ENCODE results near the gene ALG12. TPM values are rescaled to one million over a fixed set of nuclear protein-coding genes. Genes with fewer than 3 reads are reported as not detected.

The ALG12 gene
- total and polyA plus RNA-seq, 2 of the 13 experiments (the other 11 are each of a cell fraction or from before 2014, with no cell fraction given) = 7.8 to 15.8 TPM

- TF ChIP-seq ZBTB40 (IDR thresholded peaks at IDR 0.05) = no peak
- peak; percentile 61; the same call in 1 of the 2 replicates for TF ChIP-seq ZBTB40 (CRISPR knock-in tag; IDR thresholded peaks at IDR 0.05)
- TF ChIP-seq REXO4 (CRISPR knock-in tag; IDR thresholded peaks at IDR 0.05; ENCODE audit: borderline replicate concordance) = no peak
- 0 out of 2 replicates have a peak, but pooled peaks have one; percentile 31 for TF ChIP-seq KDM2A (CRISPR knock-in tag; IDR thresholded peaks at IDR 0.05; ENCODE audit: borderline replicate concordance, low read depth)
- TF ChIP-seq CTCF (CRISPR knock-in tag; IDR thresholded peaks at IDR 0.05) = peak; percentile 11; the same call in 1 of the 2 replicates
- TF ChIP-seq ZNF720 (CRISPR knock-in tag; IDR thresholded peaks at IDR 0.05) = no peak
- no peak for TF ChIP-seq SNRNP70 (IDR thresholded peaks at IDR 0.05; ENCODE audit: low read depth, low read length)
- TF ChIP-seq HOMEZ (CRISPR knock-in tag; IDR thresholded peaks at IDR 0.05; ENCODE audit: low read depth) = no peak
- TF ChIP-seq ATM (IDR thresholded peaks at IDR 0.05; ENCODE audit: borderline replicate concordance) = no peak
- TF ChIP-seq MEF2D (CRISPR knock-in tag; IDR thresholded peaks at IDR 0.05) = peak; percentile 15; the same call in 1 of the 2 replicates
- peak; percentile 79; the same call in 1 of the 2 replicates for TF ChIP-seq ZNF263 (CRISPR knock-in tag; IDR thresholded peaks at IDR 0.05)
- TF ChIP-seq YY1 (IDR thresholded peaks at IDR 0.05; ENCODE audit: insufficient read depth, insufficient replicate concordance, low read depth, low read length) = peak; percentile 30
- no peak for TF ChIP-seq SMARCC2 (IDR thresholded peaks at IDR 0.05)
- TF ChIP-seq ZNF615 (CRISPR knock-in tag; IDR thresholded peaks at IDR 0.05; ENCODE audit: borderline replicate concordance) = no peak
- TF ChIP-seq REPIN1 (CRISPR knock-in tag; IDR thresholded peaks at IDR 0.05; ENCODE audit: borderline replicate concordance, low read depth) = 0 out of 2 replicates have a peak, but pooled peaks have one; percentile 19
- TF ChIP-seq ELF1 (CRISPR knock-in tag; IDR thresholded peaks at IDR 0.05) = no peak
Observed at GRCh38 chr22:49942565-49943404, 24.5 kb upstream of the ALG12 start (continued).
